PC-9 (cell line): ENCODE data around the gene PIN1.

Experiments
- EZH2 ChIP-seq: fragments of 200-600 bp; sonication (generic); IDR thresholded peaks from 2 replicates; pipeline ENCODE4 v1.8.0; 2017; ENCODE audit warnings: antibody characterized with exemption, low read depth
- TF ChIP-seq, protein P1 (sequence below): fragments of 200-600 bp; sonication (generic); conservative IDR thresholded peaks from 2 replicates; pipeline ENCODE4 v1.6.1; 2017; ENCODE audit warnings: mixed run types, antibody characterized with exemption, mild to moderate bottlenecking, moderate library complexity

DNA sequence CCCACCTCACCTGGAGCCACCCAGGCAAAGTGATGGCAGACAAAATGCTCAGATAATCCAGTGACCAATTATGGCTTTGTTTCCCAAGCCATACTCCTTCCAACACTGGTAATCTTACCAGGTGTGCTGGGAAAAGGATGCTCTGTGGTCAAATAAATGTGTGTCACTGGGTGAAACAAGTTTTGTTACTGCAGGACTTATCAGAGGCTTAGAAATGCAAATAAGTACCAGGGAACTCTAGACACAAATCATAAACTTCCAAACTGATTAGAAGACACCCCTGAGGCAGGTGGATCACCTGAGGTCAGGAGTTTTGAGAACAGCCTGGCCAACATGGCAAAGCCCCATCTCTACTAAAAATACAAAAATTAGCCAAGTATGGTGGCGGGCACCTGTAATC, 26.4 kb downstream of the PIN1 start:
- TF ChIP-seq, protein P1, sequence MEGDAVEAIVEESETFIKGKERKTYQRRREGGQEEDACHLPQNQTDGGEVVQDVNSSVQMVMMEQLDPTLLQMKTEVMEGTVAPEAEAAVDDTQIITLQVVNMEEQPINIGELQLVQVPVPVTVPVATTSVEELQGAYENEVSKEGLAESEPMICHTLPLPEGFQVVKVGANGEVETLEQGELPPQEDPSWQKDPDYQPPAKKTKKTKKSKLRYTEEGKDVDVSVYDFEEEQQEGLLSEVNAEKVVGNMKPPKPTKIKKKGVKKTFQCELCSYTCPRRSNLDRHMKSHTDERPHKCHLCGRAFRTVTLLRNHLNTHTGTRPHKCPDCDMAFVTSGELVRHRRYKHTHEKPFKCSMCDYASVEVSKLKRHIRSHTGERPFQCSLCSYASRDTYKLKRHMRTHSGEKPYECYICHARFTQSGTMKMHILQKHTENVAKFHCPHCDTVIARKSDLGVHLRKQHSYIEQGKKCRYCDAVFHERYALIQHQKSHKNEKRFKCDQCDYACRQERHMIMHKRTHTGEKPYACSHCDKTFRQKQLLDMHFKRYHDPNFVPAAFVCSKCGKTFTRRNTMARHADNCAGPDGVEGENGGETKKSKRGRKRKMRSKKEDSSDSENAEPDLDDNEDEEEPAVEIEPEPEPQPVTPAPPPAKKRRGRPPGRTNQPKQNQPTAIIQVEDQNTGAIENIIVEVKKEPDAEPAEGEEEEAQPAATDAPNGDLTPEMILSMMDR, result no peak
- TF ChIP-seq EZH2, result no peak
